Astrocyte (in vitro differentiated cells and primary cell): ENCODE data around the gene UBR1. TPM values are rescaled to one million over a fixed set of nuclear protein-coding genes. Genes with fewer than 3 reads are reported as not detected.
A peak's percentile ranks its signal among the peaks of the same experiment; 100 is the strongest.
"Not testable (repeated sequence)": the region's sequence is repeated elsewhere in the genome, so short reads cannot be mapped to it uniquely, and the experiment has no call there.

Experiments
- DNase-seq: peaks from one replicate; pipeline ENCODE4 v3.0.0-alpha.2; 2010; ENCODE audit warnings: low read depth
- FAIRE-seq: peaks from 2 replicates; lab custom pipeline; 2011; peaks lifted over from hg19 to GRCh38; lab: Jason Lieb, UNC
- H2AFZ ChIP-seq: 2 replicates; pipeline ENCODE4 v1.6.0; 2012; ENCODE audit warnings: low read depth, low read length, inconsistent platforms
- H3K27ac ChIP-seq: 2 replicates; pipeline ENCODE4 v1.5.1; 2011; ENCODE audit warnings: low read depth, low read length, inconsistent platforms
- H3K27me3 ChIP-seq: 2 replicates; pipeline ENCODE4 v1.6.0; 2011; ENCODE audit warnings: low read length, inconsistent platforms; ENCODE audit not compliant: insufficient read depth
- H3K36me3 ChIP-seq: 2 replicates; pipeline ENCODE4 v1.5.1; 2011; ENCODE audit warnings: low read length, inconsistent platforms; ENCODE audit not compliant: insufficient read depth
- H3K4me1 ChIP-seq: 2 replicates; pipeline ENCODE4 v1.5.1; 2011; ENCODE audit warnings: low read length, inconsistent platforms; ENCODE audit not compliant: insufficient read depth
- H3K4me2 ChIP-seq: 2 replicates; pipeline ENCODE4 v1.6.0; 2012; ENCODE audit warnings: low read length, inconsistent platforms
- H3K4me3 ChIP-seq: 2 replicates; pipeline ENCODE4 v1.5.1; 2011; ENCODE audit warnings: low read depth, mild to moderate bottlenecking, low read length, inconsistent platforms; ENCODE audit not compliant: insufficient read depth
- H3K79me2 ChIP-seq: 2 replicates; pipeline ENCODE4 v1.6.0; 2012; ENCODE audit warnings: mild to moderate bottlenecking, low read length, inconsistent platforms; ENCODE audit not compliant: insufficient read depth
- H3K9ac ChIP-seq: 2 replicates; pipeline ENCODE4 v1.6.0; 2012; ENCODE audit warnings: mild to moderate bottlenecking, low read length, inconsistent platforms
- H3K9me3 ChIP-seq: 2 replicates; pipeline ENCODE4 v1.5.1; 2012; ENCODE audit warnings: low read depth, mild to moderate bottlenecking, low read length, inconsistent platforms; ENCODE audit not compliant: insufficient read depth
- H4K20me1 ChIP-seq: 2 replicates; pipeline ENCODE4 v1.6.0; 2012; ENCODE audit warnings: low read length, inconsistent platforms; ENCODE audit not compliant: insufficient read depth
- H3K27ac Mint-ChIP-seq: one replicate; pipeline ENCODE4 v1.8.0; 2021; ENCODE audit warnings: mild to moderate bottlenecking, mixed read lengths; ENCODE audit not compliant: unreplicated experiment
- H3K27me3 Mint-ChIP-seq: one replicate; pipeline ENCODE4 v1.8.0; 2021; ENCODE audit warnings: low read depth, mixed read lengths; ENCODE audit not compliant: unreplicated experiment
- H3K36me3 Mint-ChIP-seq: one replicate; pipeline ENCODE4 v1.8.0; 2021; ENCODE audit warnings: low read depth, mixed read lengths; ENCODE audit not compliant: unreplicated experiment
- H3K4me1 Mint-ChIP-seq: one replicate; pipeline ENCODE4 v1.8.0; 2021; ENCODE audit warnings: low read depth, mixed read lengths; ENCODE audit not compliant: unreplicated experiment
- H3K4me3 Mint-ChIP-seq: one replicate; pipeline ENCODE4 v1.8.0; 2021; ENCODE audit warnings: mild to moderate bottlenecking, moderate library complexity, mixed read lengths; ENCODE audit not compliant: unreplicated experiment
- H3K9me3 Mint-ChIP-seq: one replicate; pipeline ENCODE4 v1.8.0; 2021; ENCODE audit warnings: mild to moderate bottlenecking, mixed read lengths; ENCODE audit not compliant: unreplicated experiment
- EZH2 ChIP-seq: IDR thresholded peaks from 2 replicates; pipeline ENCODE4 v1.6.1; 2012; ENCODE audit warnings: mild to moderate bottlenecking, low read length, inconsistent platforms; ENCODE audit not compliant: insufficient read depth
- total RNA-seq: library from RNA; stranded (reverse); gene quantifications from 2 replicates; pipeline ENCODE4 v1.2.1, GENCODE V29; 2021
- TF ChIP-seq, protein P1 (sequence below): IDR thresholded peaks from 2 replicates; pipeline ENCODE4 v1.5.1; 2011; ENCODE audit warnings: low read depth, mild to moderate bottlenecking, inconsistent platforms, low read length, moderate library complexity; ENCODE audit not compliant: insufficient read depth

Gene UBR1
- total RNA-seq, 1 donor from 2014 or later = 25.7 TPM

DNA sequence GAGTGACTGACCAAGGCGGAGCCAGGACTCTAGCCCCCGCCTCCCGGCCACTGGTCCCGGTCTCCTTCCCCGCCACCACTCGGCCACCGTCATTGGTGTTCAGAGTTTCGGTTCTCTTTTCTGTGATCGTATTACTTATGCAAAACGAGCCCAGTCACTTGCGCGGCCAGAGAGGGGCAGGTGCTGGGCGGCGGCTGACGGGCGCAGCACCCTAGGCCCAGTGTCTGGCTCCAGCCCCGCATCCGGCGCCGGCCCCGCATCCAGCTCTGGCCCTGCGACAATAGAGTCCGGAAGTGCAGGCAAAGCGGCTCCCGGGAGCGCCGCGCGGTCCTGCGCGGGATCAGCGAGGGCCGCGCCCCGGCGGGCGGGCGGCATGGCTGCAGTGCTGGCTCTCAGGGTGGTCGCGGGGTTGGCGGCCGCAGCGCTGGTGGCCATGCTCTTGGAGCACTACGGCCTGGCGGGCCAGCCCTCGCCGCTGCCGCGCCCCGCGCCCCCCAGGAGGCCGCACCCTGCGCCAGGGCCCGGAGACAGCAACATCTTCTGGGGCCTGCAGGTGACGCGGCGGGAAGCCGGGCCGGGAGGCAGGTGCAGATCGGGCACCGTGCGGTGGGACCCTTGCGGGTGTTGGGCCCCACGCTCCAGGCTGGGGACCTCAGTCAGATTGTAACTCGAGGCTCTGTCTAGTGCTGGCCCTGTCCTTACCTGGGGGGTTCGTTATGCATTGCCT lies 27.8 kb upstream of the UBR1 start, which contains the start of gene TMEM62:
Gene TMEM62, plus strand, starts transcription at position 157 of the 727 bp plus-strand sequence. Its CDS starts 217 bp downstream, at position 374.
- peak; percentile 39 for DNase-seq
- no peaks in the 10 kb centered on the region for H3K36me3 ChIP-seq
- no peak for FAIRE-seq
- H2AFZ ChIP-seq = peak within 1 kb of the TSS; percentile 90
- H3K27me3 ChIP-seq = no peaks in the 10 kb centered on the region
- peaks cover 5% of the 10 kb centered on the region for H3K79me2 ChIP-seq
- H3K27ac ChIP-seq = peak within 1 kb of the TSS; percentile 7
- no peaks in the 10 kb centered on the region for H4K20me1 ChIP-seq
- H3K9me3 ChIP-seq = no peaks in the 10 kb centered on the region
- H3K4me2 ChIP-seq = peak within 1 kb of the TSS; percentile 91
- peaks cover 7% of the 10 kb centered on the region for H3K4me1 ChIP-seq
- TF ChIP-seq EZH2 = no peak
- TF ChIP-seq, protein P1, sequence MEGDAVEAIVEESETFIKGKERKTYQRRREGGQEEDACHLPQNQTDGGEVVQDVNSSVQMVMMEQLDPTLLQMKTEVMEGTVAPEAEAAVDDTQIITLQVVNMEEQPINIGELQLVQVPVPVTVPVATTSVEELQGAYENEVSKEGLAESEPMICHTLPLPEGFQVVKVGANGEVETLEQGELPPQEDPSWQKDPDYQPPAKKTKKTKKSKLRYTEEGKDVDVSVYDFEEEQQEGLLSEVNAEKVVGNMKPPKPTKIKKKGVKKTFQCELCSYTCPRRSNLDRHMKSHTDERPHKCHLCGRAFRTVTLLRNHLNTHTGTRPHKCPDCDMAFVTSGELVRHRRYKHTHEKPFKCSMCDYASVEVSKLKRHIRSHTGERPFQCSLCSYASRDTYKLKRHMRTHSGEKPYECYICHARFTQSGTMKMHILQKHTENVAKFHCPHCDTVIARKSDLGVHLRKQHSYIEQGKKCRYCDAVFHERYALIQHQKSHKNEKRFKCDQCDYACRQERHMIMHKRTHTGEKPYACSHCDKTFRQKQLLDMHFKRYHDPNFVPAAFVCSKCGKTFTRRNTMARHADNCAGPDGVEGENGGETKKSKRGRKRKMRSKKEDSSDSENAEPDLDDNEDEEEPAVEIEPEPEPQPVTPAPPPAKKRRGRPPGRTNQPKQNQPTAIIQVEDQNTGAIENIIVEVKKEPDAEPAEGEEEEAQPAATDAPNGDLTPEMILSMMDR = no peak
- peak within 1 kb of the TSS; percentile 79 for H3K9ac ChIP-seq
- Mint-ChIP-seq H3K4me1 (peaks cover 7% of the 10 kb centered on the region), H3K9me3 (peaks cover 3% of the 10 kb centered on the region), H3K27ac (peak within 1 kb of the TSS; percentile 59), H3K4me3 (peak within 1 kb of the TSS; percentile 94), H3K27me3 (no peaks in the 10 kb centered on the region), H3K36me3 (peaks cover 3% of the 10 kb centered on the region)
- peak within 1 kb of the TSS; percentile 84 for H3K4me3 ChIP-seq

DNA sequence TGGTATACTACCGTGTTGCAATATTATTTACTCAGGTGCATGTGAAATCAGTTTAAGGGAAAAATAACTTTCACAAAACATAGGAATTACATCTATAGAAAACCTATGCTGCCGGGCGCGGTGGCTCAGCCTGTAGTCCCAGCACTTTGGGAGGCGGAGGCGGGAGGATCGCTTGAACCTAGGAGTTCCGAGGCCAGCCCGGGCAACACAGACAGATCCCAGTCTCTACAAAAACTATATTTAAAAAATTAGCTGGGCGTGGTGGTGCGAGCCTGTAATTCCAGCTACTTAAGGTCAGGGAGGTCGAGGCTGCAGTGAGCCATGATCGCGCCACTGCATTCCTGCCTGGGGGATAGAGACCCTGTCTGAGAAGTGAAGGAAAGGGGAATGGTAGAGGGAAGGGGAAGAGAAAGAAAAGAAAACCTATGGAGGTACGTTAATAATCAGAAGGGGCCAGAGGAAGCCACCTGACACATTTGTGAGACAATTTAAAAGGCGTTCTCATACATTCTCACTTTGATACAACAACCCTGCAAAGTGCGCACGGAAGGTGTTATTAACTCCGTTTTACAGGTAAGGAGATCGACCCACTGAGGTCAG lies 27.1 kb upstream of the UBR1 start:
- Mint-ChIP-seq H3K27ac (peak overlapping the region; percentile 59), H3K4me3 (peak overlapping the region; percentile 90), H3K4me1 (peaks cover 7% of the 10 kb centered on the region), H3K9me3 (peaks cover 5% of the 10 kb centered on the region), H3K36me3 (peaks cover 4% of the 10 kb centered on the region), H3K27me3 (no peaks in the 10 kb centered on the region)
- no peaks in the 10 kb centered on the region for H3K27me3 ChIP-seq
- H3K79me2 ChIP-seq = peaks cover 5% of the 10 kb centered on the region
- peak overlapping the region; percentile 90 for H2AFZ ChIP-seq
- H3K9me3 ChIP-seq = no peaks in the 10 kb centered on the region
- no peaks in the 10 kb centered on the region for H4K20me1 ChIP-seq
- H3K36me3 ChIP-seq = no peaks in the 10 kb centered on the region
- H3K4me3 ChIP-seq = peak overlapping the region; percentile 84
- FAIRE-seq (no peak), DNase-seq (no peak)
- peaks cover 7% of the 10 kb centered on the region for H3K4me1 ChIP-seq
- peak overlapping the region; percentile 7 for H3K27ac ChIP-seq
- no peak for TF ChIP-seq EZH2
- TF ChIP-seq, protein P1 = no peak
- peak overlapping the region; percentile 79 for H3K9ac ChIP-seq
- H3K4me2 ChIP-seq = peak overlapping the region; percentile 91

DNA sequence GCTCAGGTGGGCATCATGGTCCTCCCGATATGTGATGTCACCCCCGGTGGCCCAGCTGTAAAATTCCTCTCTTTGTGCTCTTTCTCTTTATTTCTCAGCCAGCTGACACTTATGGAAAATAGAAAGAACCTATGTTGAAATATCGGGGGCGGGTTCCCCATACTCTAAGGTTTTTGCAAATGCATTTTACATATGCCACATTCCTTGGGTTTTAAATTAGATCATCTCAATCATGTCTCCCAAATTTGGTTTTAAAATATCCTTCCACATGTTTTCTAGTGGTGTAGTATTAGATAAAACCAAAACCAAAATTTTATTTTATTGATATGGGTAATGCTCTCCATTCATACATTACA lies 23.1 kb upstream of the UBR1 start:
- H2AFZ ChIP-seq = no peak overlapping the region
- no peak overlapping the region for H3K4me2 ChIP-seq
- Mint-ChIP-seq H3K9me3 (peaks cover 5% of the 10 kb centered on the region), H3K27me3 (no peaks in the 10 kb centered on the region), H3K36me3 (peaks cover 4% of the 10 kb centered on the region), H3K27ac (no peak overlapping the region), H3K4me1 (peaks cover 5% of the 10 kb centered on the region), H3K4me3 (no peak overlapping the region)
- H3K9me3 ChIP-seq = no peaks in the 10 kb centered on the region
- FAIRE-seq (no peak), DNase-seq (no peak)
- H3K4me1 ChIP-seq = peaks cover 2% of the 10 kb centered on the region
- no peaks in the 10 kb centered on the region for H3K36me3 ChIP-seq
- H3K79me2 ChIP-seq = peaks cover 2% of the 10 kb centered on the region
- no peak overlapping the region for H3K27ac ChIP-seq
- no peak overlapping the region for H3K4me3 ChIP-seq
- no peaks in the 10 kb centered on the region for H4K20me1 ChIP-seq
- TF ChIP-seq, protein P1 = no peak
- no peak for TF ChIP-seq EZH2
- no peaks in the 10 kb centered on the region for H3K27me3 ChIP-seq
- no peak overlapping the region for H3K9ac ChIP-seq

DNA sequence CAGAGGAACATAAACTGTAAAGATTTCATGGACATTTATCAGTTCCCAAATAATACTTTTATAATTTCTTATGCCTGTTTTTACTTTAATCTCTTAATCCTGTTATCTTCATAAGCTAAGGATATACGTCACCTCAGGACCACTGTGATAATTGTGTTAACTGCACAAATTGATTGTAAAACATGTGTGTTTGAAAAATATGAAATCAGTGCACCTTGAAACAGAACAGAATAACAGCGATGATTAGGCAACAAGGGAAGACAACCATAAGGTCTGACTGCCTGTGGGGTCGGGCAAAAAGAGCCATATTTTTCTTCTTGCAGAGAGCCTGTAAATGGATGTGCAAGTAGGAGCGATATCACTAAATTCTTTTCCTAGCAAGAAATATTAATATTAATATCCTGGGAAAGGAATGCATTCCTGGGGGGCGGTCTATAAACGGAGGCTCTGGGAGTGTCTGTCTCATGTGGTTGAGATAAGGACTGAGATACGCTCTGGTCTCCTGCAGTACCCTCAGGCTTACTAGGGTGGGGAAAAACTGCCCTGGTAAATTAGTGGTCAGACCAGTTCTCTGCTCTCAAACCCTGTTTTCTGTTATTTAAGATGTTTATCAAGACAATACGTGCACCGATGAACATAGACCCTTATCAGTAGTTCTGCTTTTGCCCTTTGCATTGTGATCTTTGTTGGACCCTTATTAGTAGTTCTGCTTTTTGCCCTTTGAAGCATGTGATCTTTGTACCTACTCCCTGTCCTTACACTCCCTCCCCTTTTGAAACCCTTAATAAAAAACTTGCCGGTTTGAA lies 22.5 kb upstream of the UBR1 start:
- H3K27ac ChIP-seq, H3K4me3 Mint-ChIP-seq, H3K27me3 Mint-ChIP-seq, H3K9me3 Mint-ChIP-seq, H3K36me3 ChIP-seq, H3K4me2 ChIP-seq, H3K9me3 ChIP-seq, DNase-seq, H3K27ac Mint-ChIP-seq, H3K36me3 Mint-ChIP-seq, H3K79me2 ChIP-seq, H3K9ac ChIP-seq, H2AFZ ChIP-seq, H3K4me1 ChIP-seq, FAIRE-seq, H3K4me3 ChIP-seq, H3K27me3 ChIP-seq, H3K4me1 Mint-ChIP-seq, H4K20me1 ChIP-seq: not testable (repeated sequence)
